ENCODE measurements around the gene PGR. TPM values are rescaled to one million over a fixed set of nuclear protein-coding genes. Genes with fewer than 3 reads are reported as not detected.

PGR gene
- polyA plus RNA-seq, 2 of the 4 experiments (the other 2 are of a cell fraction) = not detected

DNA sequence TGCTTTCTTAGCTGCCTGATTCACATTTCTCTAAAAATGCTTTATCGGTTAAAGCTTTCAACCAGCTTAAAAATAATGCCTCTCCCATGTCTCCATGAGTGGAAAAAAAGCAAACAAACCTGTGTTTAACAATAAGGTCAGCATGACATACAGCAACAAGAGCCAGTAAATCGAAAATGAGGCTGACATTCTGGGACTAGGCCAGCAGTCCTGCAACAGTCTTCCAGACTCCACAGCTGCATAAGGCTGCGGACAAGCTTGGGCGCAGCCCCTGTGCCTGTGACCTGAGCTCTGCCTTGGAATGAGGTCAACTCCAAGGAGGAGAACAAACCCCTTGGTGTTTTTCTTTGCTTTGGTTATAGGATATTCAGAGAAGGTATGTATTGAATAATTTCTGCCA lies 95.5 kb downstream of the PGR start (continued):
- TF ChIP-seq KDM1A (IDR thresholded peaks at IDR 0.05; ENCODE audit: low read depth) (no peak), BHLHE40 (IDR thresholded peaks at IDR 0.05; ENCODE audit: low read depth, low read length) (no peak)
- TF ChIP-seq, protein P1, sequence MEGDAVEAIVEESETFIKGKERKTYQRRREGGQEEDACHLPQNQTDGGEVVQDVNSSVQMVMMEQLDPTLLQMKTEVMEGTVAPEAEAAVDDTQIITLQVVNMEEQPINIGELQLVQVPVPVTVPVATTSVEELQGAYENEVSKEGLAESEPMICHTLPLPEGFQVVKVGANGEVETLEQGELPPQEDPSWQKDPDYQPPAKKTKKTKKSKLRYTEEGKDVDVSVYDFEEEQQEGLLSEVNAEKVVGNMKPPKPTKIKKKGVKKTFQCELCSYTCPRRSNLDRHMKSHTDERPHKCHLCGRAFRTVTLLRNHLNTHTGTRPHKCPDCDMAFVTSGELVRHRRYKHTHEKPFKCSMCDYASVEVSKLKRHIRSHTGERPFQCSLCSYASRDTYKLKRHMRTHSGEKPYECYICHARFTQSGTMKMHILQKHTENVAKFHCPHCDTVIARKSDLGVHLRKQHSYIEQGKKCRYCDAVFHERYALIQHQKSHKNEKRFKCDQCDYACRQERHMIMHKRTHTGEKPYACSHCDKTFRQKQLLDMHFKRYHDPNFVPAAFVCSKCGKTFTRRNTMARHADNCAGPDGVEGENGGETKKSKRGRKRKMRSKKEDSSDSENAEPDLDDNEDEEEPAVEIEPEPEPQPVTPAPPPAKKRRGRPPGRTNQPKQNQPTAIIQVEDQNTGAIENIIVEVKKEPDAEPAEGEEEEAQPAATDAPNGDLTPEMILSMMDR (IDR thresholded peaks at IDR 0.05) = no peak

DNA sequence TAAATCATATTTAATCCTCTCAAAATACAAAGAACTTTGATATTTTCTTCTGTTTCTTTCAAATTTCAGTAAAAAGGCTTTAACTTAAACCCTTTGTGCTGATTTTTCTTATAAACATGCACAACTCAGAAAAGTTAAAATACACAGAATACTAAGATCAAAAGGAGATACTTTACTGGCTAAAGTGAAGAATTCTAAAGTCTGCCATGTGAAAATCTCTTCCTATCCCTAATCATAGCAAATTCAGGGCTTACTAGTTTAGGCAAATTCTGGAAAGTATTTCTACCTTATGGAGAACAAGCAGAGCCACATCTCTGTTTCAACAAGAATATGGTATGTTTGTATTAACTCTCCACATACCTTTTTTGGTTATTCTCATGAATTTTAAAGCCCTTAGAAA lies 96.6 kb downstream of the PGR start:
- TF ChIP-seq, protein P2, sequence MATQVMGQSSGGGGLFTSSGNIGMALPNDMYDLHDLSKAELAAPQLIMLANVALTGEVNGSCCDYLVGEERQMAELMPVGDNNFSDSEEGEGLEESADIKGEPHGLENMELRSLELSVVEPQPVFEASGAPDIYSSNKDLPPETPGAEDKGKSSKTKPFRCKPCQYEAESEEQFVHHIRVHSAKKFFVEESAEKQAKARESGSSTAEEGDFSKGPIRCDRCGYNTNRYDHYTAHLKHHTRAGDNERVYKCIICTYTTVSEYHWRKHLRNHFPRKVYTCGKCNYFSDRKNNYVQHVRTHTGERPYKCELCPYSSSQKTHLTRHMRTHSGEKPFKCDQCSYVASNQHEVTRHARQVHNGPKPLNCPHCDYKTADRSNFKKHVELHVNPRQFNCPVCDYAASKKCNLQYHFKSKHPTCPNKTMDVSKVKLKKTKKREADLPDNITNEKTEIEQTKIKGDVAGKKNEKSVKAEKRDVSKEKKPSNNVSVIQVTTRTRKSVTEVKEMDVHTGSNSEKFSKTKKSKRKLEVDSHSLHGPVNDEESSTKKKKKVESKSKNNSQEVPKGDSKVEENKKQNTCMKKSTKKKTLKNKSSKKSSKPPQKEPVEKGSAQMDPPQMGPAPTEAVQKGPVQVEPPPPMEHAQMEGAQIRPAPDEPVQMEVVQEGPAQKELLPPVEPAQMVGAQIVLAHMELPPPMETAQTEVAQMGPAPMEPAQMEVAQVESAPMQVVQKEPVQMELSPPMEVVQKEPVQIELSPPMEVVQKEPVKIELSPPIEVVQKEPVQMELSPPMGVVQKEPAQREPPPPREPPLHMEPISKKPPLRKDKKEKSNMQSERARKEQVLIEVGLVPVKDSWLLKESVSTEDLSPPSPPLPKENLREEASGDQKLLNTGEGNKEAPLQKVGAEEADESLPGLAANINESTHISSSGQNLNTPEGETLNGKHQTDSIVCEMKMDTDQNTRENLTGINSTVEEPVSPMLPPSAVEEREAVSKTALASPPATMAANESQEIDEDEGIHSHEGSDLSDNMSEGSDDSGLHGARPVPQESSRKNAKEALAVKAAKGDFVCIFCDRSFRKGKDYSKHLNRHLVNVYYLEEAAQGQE (IDR thresholded peaks at IDR 0.05) = no peak
- TF ChIP-seq CEBPB (IDR thresholded peaks at IDR 0.05) = no peak
- TF ChIP-seq, protein P3, sequence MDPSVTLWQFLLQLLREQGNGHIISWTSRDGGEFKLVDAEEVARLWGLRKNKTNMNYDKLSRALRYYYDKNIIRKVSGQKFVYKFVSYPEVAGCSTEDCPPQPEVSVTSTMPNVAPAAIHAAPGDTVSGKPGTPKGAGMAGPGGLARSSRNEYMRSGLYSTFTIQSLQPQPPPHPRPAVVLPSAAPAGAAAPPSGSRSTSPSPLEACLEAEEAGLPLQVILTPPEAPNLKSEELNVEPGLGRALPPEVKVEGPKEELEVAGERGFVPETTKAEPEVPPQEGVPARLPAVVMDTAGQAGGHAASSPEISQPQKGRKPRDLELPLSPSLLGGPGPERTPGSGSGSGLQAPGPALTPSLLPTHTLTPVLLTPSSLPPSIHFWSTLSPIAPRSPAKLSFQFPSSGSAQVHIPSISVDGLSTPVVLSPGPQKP (IDR thresholded peaks at IDR 0.05; ENCODE audit: low read depth, low read length) = no peak
- Histone ChIP-seq H3K9me3 (no peaks in the 10 kb centered on the region), H3K4me3 (no peak overlapping the region), H3K27ac (no peak overlapping the region), H3K4me1 (no peaks in the 10 kb centered on the region), H3K4me2 (no peak overlapping the region)
- ATAC-seq (no peak), DNase-seq (ENCODE audit: low read depth in 1 of 2, low spot score in 1 of 2) (no peak), FAIRE-seq (no peak)
- CTCF ChIA-PET = no interaction called here
- POLR2A ChIA-PET = no interaction called here

DNA sequence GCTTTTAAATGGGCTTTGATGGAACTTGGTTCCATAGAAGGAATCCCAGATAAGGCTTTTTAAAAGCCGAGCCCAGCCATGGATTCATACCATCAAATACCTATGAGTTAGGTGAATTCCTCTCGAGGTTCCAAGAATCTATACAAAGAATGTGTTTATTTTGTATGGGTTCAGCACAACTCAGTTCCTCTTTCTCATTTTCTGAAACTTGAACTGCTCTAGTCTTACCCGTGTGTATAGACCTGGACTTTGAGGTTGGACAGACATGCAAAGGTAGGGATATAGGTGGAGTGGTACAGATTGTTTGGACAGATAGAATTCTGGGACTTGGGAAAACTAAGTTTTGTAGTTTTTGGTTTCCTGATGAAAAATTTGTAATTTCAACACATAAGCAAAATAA lies 97.9 kb downstream of the PGR start:
- no peak for FAIRE-seq

DNA sequence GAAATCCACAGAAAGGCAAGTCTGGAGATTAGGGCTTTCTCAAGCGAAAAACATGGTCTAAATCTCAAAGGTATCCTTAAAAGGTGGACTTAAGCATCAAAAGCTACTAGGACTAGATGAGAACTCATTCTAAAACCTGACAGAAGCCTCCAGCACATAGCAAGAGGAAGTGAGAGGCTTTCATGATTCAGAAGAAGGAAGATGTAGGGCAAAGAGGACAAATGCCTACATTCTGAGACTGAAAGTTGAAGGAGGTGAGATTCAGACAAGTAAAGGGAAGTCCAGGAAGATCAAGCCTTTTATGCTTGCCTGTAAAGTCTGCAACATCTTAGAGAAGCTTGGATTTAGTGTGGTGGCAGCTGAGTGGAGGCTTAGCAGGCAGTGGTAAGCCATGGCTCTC lies 98.9 kb downstream of the PGR start:
- no peak overlapping the region for H3K4me3 ChIP-seq
- ChIA-PET CTCF (no interaction called here), POLR2A (no interaction called here)
- FAIRE-seq (no peak), ATAC-seq (no peak), DNase-seq (ENCODE audit: low read depth in 1 of 2, low spot score in 1 of 2) (no peak)
- TF ChIP-seq HDAC2 (IDR thresholded peaks at IDR 0.05) (no peak), EP300 (IDR thresholded peaks at IDR 0.05) (no peak), HOXB5 (CRISPR knock-in tag; IDR thresholded peaks at IDR 0.05) (no peak), HOXA7 (CRISPR knock-in tag; IDR thresholded peaks at IDR 0.05) (no peak), CEBPB (IDR thresholded peaks at IDR 0.05) (no peak), FOXS1 (CRISPR knock-in tag; IDR thresholded peaks at IDR 0.05) (no peak), FOSB (CRISPR knock-in tag; IDR thresholded peaks at IDR 0.05) (no peak), EHMT2 (IDR thresholded peaks at IDR 0.05; ENCODE audit: low read depth) (no peak), NFE2L2 (conservative IDR thresholded peaks at IDR 0.05; ENCODE audit: low read length) (no peak), RCOR1 (IDR thresholded peaks at IDR 0.05; ENCODE audit: low read depth, low read length) (no peak)
- TF ChIP-seq, protein P4, sequence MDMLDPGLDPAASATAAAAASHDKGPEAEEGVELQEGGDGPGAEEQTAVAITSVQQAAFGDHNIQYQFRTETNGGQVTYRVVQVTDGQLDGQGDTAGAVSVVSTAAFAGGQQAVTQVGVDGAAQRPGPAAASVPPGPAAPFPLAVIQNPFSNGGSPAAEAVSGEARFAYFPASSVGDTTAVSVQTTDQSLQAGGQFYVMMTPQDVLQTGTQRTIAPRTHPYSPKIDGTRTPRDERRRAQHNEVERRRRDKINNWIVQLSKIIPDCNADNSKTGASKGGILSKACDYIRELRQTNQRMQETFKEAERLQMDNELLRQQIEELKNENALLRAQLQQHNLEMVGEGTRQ (IDR thresholded peaks at IDR 0.05) = no peak
- TF ChIP-seq, protein P5, sequence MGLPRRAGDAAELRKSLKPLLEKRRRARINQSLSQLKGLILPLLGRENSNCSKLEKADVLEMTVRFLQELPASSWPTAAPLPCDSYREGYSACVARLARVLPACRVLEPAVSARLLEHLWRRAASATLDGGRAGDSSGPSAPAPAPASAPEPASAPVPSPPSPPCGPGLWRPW (IDR thresholded peaks at IDR 0.05) = no peak
- TF ChIP-seq, protein P6, sequence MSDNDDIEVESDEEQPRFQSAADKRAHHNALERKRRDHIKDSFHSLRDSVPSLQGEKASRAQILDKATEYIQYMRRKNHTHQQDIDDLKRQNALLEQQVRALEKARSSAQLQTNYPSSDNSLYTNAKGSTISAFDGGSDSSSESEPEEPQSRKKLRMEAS (IDR thresholded peaks at IDR 0.05) = no peak
- H3K9me3 ChIP-seq = no peaks in the 10 kb centered on the region
- WGBS (ENCODE audit: missing lambda C conversion rate) = 0% methylated on average over 1 of the region's 1 CpG
- H3K4me2 ChIP-seq = no peak overlapping the region
- no peak overlapping the region for H3K27ac ChIP-seq
- H3K4me1 ChIP-seq = no peaks in the 10 kb centered on the region

More for the DNA sequence above, 97.9 kb downstream of the PGR start:
- 21% methylated on average over 3 of the region's 3 CpGs for WGBS (ENCODE audit: missing lambda C conversion rate)
- Histone ChIP-seq H3K9me3 (no peaks in the 10 kb centered on the region), H3K4me2 (no peak overlapping the region), H3K4me3 (no peak overlapping the region), H3K27ac (no peak overlapping the region), H3K4me1 (no peaks in the 10 kb centered on the region)
- POLR2A ChIA-PET = no interaction called here
- CTCF ChIA-PET = no interaction called here
- no peak for DNase-seq (ENCODE audit: low read depth in 1 of 2, low spot score in 1 of 2)
- no peak for TF ChIP-seq GATA3 (IDR thresholded peaks at IDR 0.05; ENCODE audit: borderline replicate concordance)
- TF ChIP-seq, protein P6 (IDR thresholded peaks at IDR 0.05) = no peak
- no peak for TF ChIP-seq CEBPB (IDR thresholded peaks at IDR 0.05)
- TF ChIP-seq RFX5 (IDR thresholded peaks at IDR 0.05) = no peak
- TF ChIP-seq, protein P5 (IDR thresholded peaks at IDR 0.05) = no peak
- no peak for TF ChIP-seq CBX8 (IDR thresholded peaks at IDR 0.05)
- TF ChIP-seq ZSCAN20 (CRISPR knock-in tag; IDR thresholded peaks at IDR 0.05) = no peak
- TF ChIP-seq KDM1A (IDR thresholded peaks at IDR 0.05; ENCODE audit: low read depth) = no peak
- no peak for TF ChIP-seq ZNF302 (CRISPR knock-in tag; IDR thresholded peaks at IDR 0.05)
- TF ChIP-seq HEYL (CRISPR knock-in tag; IDR thresholded peaks at IDR 0.05) = no peak
- TF ChIP-seq NFE2L2 (conservative IDR thresholded peaks at IDR 0.05; ENCODE audit: low read length) = no peak
- no peak for TF ChIP-seq JUN (IDR thresholded peaks at IDR 0.05)
- no peak for TF ChIP-seq CHD2 (IDR thresholded peaks at IDR 0.05; ENCODE audit: low read length, partially characterized antibody)
- ATAC-seq = no peak
